Smooth muscle cell (in vitro differentiated cells): ENCODE data around the gene TAOK1. TPM values are rescaled to one million over a fixed set of nuclear protein-coding genes. Genes with fewer than 3 reads are reported as not detected.

ENCODE experiments used
- DNase-seq: peaks from one replicate; lab custom pipeline; 2025; ENCODE audit not compliant: unreplicated experiment; lab: John Stamatoyannopoulos, UW
- H2AFZ ChIP-seq: fragments of 200-600 bp; sonication (generic); 2 replicates; pipeline ENCODE4 v1.6.0; 2016; ENCODE audit warnings: antibody characterized with exemption, low read depth, mild to moderate bottlenecking
- H3F3A ChIP-seq: fragments of 200-600 bp; sonication (generic); 2 replicates; pipeline ENCODE4 v1.6.0; 2017; ENCODE audit warnings: antibody characterized with exemption, low read depth
- H3K27ac ChIP-seq: fragments of 200-600 bp; sonication (generic); 2 replicates; pipeline ENCODE4 v1.5.1; 2016; ENCODE audit warnings: low read depth, mild to moderate bottlenecking
- H3K27me3 ChIP-seq: fragments of 200-600 bp; sonication (generic); 2 replicates; pipeline ENCODE4 v1.6.1; 2016; ENCODE audit warnings: low read depth, mild to moderate bottlenecking
- H3K36me3 ChIP-seq: fragments of 200-600 bp; sonication (generic); 2 replicates; pipeline ENCODE4 v1.5.1; 2016; ENCODE audit warnings: low read depth
- H3K4me1 ChIP-seq: fragments of 200-600 bp; sonication (generic); 2 replicates; pipeline ENCODE4 v1.5.1; 2016; ENCODE audit warnings: low read depth
- H3K4me2 ChIP-seq: fragments of 200-600 bp; sonication (generic); 2 replicates; pipeline ENCODE4 v1.6.0; 2016; ENCODE audit warnings: mild to moderate bottlenecking
- H3K4me3 ChIP-seq: fragments of 200-600 bp; sonication (generic); 2 replicates; pipeline ENCODE4 v1.5.1; 2016; ENCODE audit warnings: mild to moderate bottlenecking
- H3K79me2 ChIP-seq: fragments of 200-600 bp; sonication (generic); 2 replicates; pipeline ENCODE4 v1.6.0; 2016; ENCODE audit warnings: low read depth, mild to moderate bottlenecking
- H3K9ac ChIP-seq: fragments of 200-600 bp; sonication (generic); 2 replicates; pipeline ENCODE4 v1.6.0; 2016; ENCODE audit warnings: low read depth
- H3K9me3 ChIP-seq: fragments of 200-600 bp; sonication (generic); replicated peaks from 2 replicates; pipeline ENCODE4 v1.5.1; 2016; ENCODE audit warnings: low read depth
- H4K20me1 ChIP-seq: fragments of 200-600 bp; sonication (generic); 2 replicates; pipeline ENCODE4 v1.6.0; 2016; ENCODE audit warnings: low read depth
- WGBS: methylation state at CpG from one replicate; pipeline ENCODE4 v1.1.7; 2016; ENCODE audit warnings: low lambda C conversion rate; 5-methylcytosine and 5-hydroxymethylcytosine counted together
- polyA plus RNA-seq: library from polyadenylated mRNA; unstranded; fragments of >200 nt; fragmentation: Nextera tagmentation; extraction: Ambion mirVana; gene quantifications from 2 replicates; pipeline ENCODE4 v1.2.1, GENCODE V29; 2016
- total RNA-seq: library from RNA; depleted of rRNA; stranded (reverse); fragments of >200 nt; gene quantifications from 2 replicates; pipeline ENCODE4 v1.2.3, GENCODE V29; 2014
- TF ChIP-seq, protein P1 (sequence below): fragments of 200-600 bp; sonication (generic); IDR thresholded peaks from 2 replicates; pipeline ENCODE4 v1.5.1; 2017; ENCODE audit warnings: borderline replicate concordance, mild to moderate bottlenecking, antibody characterized with exemption; ENCODE audit not compliant: insufficient read depth, poor library complexity, severe bottlenecking

The TAOK1 gene
- total and polyA plus RNA-seq, 2 experiments from 2014 or later: 4.7 to 58.7 TPM

DNA sequence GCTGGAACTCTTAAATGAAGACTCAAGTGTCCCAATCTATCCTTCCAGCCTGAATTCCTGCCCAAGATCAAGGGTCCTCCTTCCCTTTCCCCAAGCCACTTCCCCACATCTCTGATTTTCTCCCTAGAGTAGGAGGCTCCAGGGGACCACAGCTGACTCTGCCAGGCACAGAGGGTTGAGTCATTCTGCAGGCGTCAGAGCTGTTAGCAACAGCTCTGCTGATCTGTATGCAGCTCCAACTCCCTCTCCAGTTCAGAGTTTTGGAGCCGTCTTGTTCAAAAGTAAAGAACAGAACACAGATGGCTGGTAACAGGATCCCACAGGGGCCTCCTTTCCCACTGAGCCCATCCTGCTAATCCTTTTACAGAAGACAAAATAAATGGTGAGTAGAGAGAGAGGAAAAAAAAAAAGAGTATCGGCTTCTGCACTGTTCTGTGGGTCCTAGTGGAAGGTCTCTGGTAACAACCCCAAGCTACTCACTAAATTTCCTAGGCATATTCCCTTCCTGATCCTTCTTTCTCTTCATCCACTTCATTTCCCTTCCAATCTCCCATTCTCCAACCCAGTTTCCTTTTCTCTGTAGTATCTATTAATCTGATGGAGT, 13.4 kb upstream of the TAOK1 start:
- Histone ChIP-seq H3K27ac (peak overlapping the region; percentile 71), H3F3A (peaks cover 10% of the 10 kb centered on the region), H3K36me3 (no peaks in the 10 kb centered on the region), H3K4me1 (peaks cover 45% of the 10 kb centered on the region), H2AFZ (peak overlapping the region; percentile 82), H3K79me2 (no peaks in the 10 kb centered on the region), H3K9me3 (no peaks in the 10 kb centered on the region), H3K4me2 (peak overlapping the region; percentile 82), H3K9ac (peak overlapping the region; percentile 59), H4K20me1 (no peaks in the 10 kb centered on the region), H3K4me3 (no peak overlapping the region), H3K27me3 (no peaks in the 10 kb centered on the region)
- peak; percentile 23 for DNase-seq
- TF ChIP-seq, protein P1, sequence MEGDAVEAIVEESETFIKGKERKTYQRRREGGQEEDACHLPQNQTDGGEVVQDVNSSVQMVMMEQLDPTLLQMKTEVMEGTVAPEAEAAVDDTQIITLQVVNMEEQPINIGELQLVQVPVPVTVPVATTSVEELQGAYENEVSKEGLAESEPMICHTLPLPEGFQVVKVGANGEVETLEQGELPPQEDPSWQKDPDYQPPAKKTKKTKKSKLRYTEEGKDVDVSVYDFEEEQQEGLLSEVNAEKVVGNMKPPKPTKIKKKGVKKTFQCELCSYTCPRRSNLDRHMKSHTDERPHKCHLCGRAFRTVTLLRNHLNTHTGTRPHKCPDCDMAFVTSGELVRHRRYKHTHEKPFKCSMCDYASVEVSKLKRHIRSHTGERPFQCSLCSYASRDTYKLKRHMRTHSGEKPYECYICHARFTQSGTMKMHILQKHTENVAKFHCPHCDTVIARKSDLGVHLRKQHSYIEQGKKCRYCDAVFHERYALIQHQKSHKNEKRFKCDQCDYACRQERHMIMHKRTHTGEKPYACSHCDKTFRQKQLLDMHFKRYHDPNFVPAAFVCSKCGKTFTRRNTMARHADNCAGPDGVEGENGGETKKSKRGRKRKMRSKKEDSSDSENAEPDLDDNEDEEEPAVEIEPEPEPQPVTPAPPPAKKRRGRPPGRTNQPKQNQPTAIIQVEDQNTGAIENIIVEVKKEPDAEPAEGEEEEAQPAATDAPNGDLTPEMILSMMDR: no peak
- WGBS: 3% methylated on average over 3 of the region's 3 CpGs

DNA sequence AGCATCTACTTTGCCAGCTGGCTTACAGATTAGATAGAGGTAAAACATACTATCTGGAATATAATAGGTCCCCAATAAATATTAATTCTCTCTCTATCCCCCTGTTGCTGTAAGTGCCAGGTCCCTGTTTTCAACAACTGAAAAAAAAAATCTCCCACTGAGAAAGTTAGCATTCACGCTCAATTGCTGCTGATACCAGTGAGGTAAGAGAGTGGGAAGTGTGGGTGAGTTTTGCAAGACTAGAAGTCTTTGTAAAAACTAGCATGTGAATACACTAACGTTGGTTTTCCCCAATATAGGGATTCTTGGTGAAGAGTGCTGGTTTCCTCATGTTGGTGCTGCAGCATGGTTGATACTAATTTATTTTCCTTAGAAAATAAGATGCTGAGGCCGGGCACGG, 11.7 kb upstream of the TAOK1 start:
- Histone ChIP-seq H4K20me1 (no peaks in the 10 kb centered on the region), H3K36me3 (no peaks in the 10 kb centered on the region), H2AFZ (no peak overlapping the region), H3K27me3 (no peaks in the 10 kb centered on the region), H3K79me2 (no peaks in the 10 kb centered on the region), H3K4me1 (peaks cover 45% of the 10 kb centered on the region), H3K27ac (no peak overlapping the region), H3F3A (peaks cover 10% of the 10 kb centered on the region), H3K4me2 (no peak overlapping the region), H3K9ac (no peak overlapping the region), H3K4me3 (no peak overlapping the region), H3K9me3 (no peaks in the 10 kb centered on the region)
- no peak for DNase-seq
- TF ChIP-seq, protein P1: no peak
- WGBS: 71% methylated on average over 4 of the region's 4 CpGs

DNA sequence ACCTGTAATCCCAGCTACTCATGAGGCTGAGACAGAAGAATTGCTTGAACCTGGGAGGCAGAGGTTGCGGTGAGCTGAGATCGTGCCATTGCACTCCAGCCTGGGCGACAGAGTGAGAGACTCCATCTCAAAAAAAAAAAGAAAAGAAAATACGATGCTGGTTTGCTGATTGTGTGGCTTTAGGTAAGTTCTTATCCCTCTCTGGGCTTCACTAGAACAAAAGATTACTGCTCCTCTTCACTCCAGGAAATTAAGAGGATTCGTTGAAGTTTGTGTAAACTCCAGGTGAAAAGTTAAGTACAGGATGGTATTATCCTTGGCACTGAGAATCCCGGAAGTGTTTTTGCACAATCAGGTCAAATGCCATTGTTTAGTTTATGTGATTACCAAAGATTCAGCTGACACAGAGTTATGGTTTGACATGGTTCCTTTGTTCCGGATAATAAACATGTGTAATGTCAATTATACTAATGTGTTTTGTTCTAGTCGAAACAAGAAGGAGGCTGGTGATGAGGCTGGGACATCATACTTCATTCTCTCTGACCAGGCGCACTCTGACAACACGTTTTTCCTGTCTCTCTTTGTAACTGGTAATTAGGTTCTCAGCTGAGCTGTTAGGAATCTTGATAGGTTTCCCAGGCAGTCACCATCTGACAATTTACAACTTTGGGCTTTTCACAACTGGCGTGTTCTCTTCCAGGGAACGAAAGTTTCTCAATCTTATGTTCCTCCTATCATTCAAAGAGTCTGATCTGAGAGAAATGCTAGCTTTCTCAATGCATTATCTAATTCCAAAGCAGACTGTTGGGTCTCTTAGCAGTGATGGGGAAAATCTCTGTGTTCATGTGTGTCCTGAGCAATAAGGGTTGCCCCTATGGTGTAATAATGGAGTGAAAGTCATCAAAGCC, 10.8 kb upstream of the TAOK1 start:
- H2AFZ ChIP-seq: peak overlapping the region; percentile 60
- DNase-seq: no peak

More for the DNA sequence above, 10.8 kb upstream of the TAOK1 start:
- H3K4me3 ChIP-seq: no peak overlapping the region
- no peaks in the 10 kb centered on the region for H3K9me3 ChIP-seq
- 71% methylated on average over 12 of the region's 12 CpGs for WGBS
- no peaks in the 10 kb centered on the region for H4K20me1 ChIP-seq
- peaks cover 45% of the 10 kb centered on the region for H3K4me1 ChIP-seq
- H3K9ac ChIP-seq: no peak overlapping the region
- H3K27ac ChIP-seq: peak overlapping the region; percentile 18
- no peaks in the 10 kb centered on the region for H3K36me3 ChIP-seq
- TF ChIP-seq, protein P1: no peak
- H3K4me2 ChIP-seq: no peak overlapping the region
- H3K79me2 ChIP-seq: no peaks in the 10 kb centered on the region
- H3K27me3 ChIP-seq: no peaks in the 10 kb centered on the region
- H3F3A ChIP-seq: peaks cover 10% of the 10 kb centered on the region
